ENCODE measurements around the gene SUSD5.
"Not testable (repeated sequence)": the region's sequence is repeated elsewhere in the genome, so short reads cannot be mapped to it uniquely, and the experiment has no call there.

SUSD5 gene

GRCh38 chr3:33202711-33203457, 15.7 kb downstream of the SUSD5 start:
- Histone ChIP-seq H3K36me3 (ENCODE audit: control insufficient read depth, insufficient read depth, low read length) (no peaks in the 10 kb centered on the region), H3K27me3 (ENCODE audit: control insufficient read depth, insufficient read depth, low read length) (no peaks in the 10 kb centered on the region), H3K9me3 (ENCODE audit: control insufficient read depth, insufficient read depth, low read length) (no peaks in the 10 kb centered on the region), H3K27ac (ENCODE audit: low read length) (no peak overlapping the region), H3K4me1 (ENCODE audit: control insufficient read depth, insufficient read depth, low read length) (no peaks in the 10 kb centered on the region), H3K4me3 (ENCODE audit: low read length) (no peak overlapping the region)
- DNase-seq (ENCODE audit: low read depth, low spot score) = no peak
- no CpG with 5 or more reads among the region's 6 CpGs for WGBS (ENCODE audit: insufficient coverage, insufficient read length)

GRCh38 chr3:33201195-33201594, 17.4 kb downstream of the SUSD5 start:
- no peaks in the 10 kb centered on the region for H3K36me3 ChIP-seq (ENCODE audit: control insufficient read depth, insufficient read depth, low read length)
- H3K27me3 ChIP-seq (ENCODE audit: control insufficient read depth, insufficient read depth, low read length) = no peaks in the 10 kb centered on the region
- H3K4me3 ChIP-seq (ENCODE audit: low read length) = no peak overlapping the region
- H3K4me1 ChIP-seq (ENCODE audit: control insufficient read depth, insufficient read depth, low read length) = no peaks in the 10 kb centered on the region
- no peaks in the 10 kb centered on the region for H3K9me3 ChIP-seq (ENCODE audit: control insufficient read depth, insufficient read depth, low read length)
- DNase-seq (ENCODE audit: low read depth, low spot score) = no peak
- WGBS (ENCODE audit: insufficient coverage, insufficient read length) = no CpG with 5 or more reads among the region's 3 CpGs
- no peak overlapping the region for H3K27ac ChIP-seq (ENCODE audit: low read length)

GRCh38 chr3:33196538-33196937, 22.1 kb downstream of the SUSD5 start:
- Histone ChIP-seq H3K4me3 (ENCODE audit: low read length) (no peak overlapping the region), H3K27me3 (ENCODE audit: control insufficient read depth, insufficient read depth, low read length) (no peaks in the 10 kb centered on the region), H3K36me3 (ENCODE audit: control insufficient read depth, insufficient read depth, low read length) (no peaks in the 10 kb centered on the region), H3K27ac (ENCODE audit: low read length) (no peak overlapping the region), H3K9me3 (ENCODE audit: control insufficient read depth, insufficient read depth, low read length) (no peaks in the 10 kb centered on the region), H3K4me1 (ENCODE audit: control insufficient read depth, insufficient read depth, low read length) (no peaks in the 10 kb centered on the region)
- WGBS (ENCODE audit: insufficient coverage, insufficient read length) = no CpG with 5 or more reads among the region's 3 CpGs
- no peak for DNase-seq (ENCODE audit: low read depth, low spot score)

GRCh38 chr3:33194303-33194702, 24.3 kb downstream of the SUSD5 start:
- Histone ChIP-seq H3K4me3 (ENCODE audit: low read length) (no peak overlapping the region), H3K27me3 (ENCODE audit: control insufficient read depth, insufficient read depth, low read length) (no peaks in the 10 kb centered on the region), H3K4me1 (ENCODE audit: control insufficient read depth, insufficient read depth, low read length) (no peaks in the 10 kb centered on the region), H3K27ac (ENCODE audit: low read length) (no peak overlapping the region), H3K36me3 (ENCODE audit: control insufficient read depth, insufficient read depth, low read length) (no peaks in the 10 kb centered on the region), H3K9me3 (ENCODE audit: control insufficient read depth, insufficient read depth, low read length) (no peaks in the 10 kb centered on the region)
- no CpG with 5 or more reads among the region's 1 CpG for WGBS (ENCODE audit: insufficient coverage, insufficient read length)
- DNase-seq (ENCODE audit: low read depth, low spot score) = no peak

GRCh38 chr3:33187368-33187634, 31.3 kb downstream of the SUSD5 start:
- no peak for DNase-seq (ENCODE audit: low read depth, low spot score)
- Histone ChIP-seq H3K27me3 (ENCODE audit: control insufficient read depth, insufficient read depth, low read length) (no peaks in the 10 kb centered on the region), H3K36me3 (ENCODE audit: control insufficient read depth, insufficient read depth, low read length) (no peaks in the 10 kb centered on the region), H3K4me1 (ENCODE audit: control insufficient read depth, insufficient read depth, low read length) (no peaks in the 10 kb centered on the region), H3K4me3 (ENCODE audit: low read length) (no peak overlapping the region), H3K27ac (ENCODE audit: low read length) (no peak overlapping the region), H3K9me3 (ENCODE audit: control insufficient read depth, insufficient read depth, low read length) (no peaks in the 10 kb centered on the region)
- no CpG with 5 or more reads among the region's 3 CpGs for WGBS (ENCODE audit: insufficient coverage, insufficient read length)

GRCh38 chr3:33186524-33187367, 31.9 kb downstream of the SUSD5 start:
- no peaks in the 10 kb centered on the region for H3K4me1 ChIP-seq (ENCODE audit: control insufficient read depth, insufficient read depth, low read length)
- H3K9me3 ChIP-seq (ENCODE audit: control insufficient read depth, insufficient read depth, low read length) = no peaks in the 10 kb centered on the region
- no peaks in the 10 kb centered on the region for H3K36me3 ChIP-seq (ENCODE audit: control insufficient read depth, insufficient read depth, low read length)
- no peak overlapping the region for H3K27ac ChIP-seq (ENCODE audit: low read length)
- no CpG with 5 or more reads among the region's 13 CpGs for WGBS (ENCODE audit: insufficient coverage, insufficient read length)
- DNase-seq (ENCODE audit: low read depth, low spot score) = no peak
- H3K4me3 ChIP-seq (ENCODE audit: low read length) = no peak overlapping the region
- H3K27me3 ChIP-seq (ENCODE audit: control insufficient read depth, insufficient read depth, low read length) = no peaks in the 10 kb centered on the region

GRCh38 chr3:33184863-33185262, 33.7 kb downstream of the SUSD5 start:
- no peak for DNase-seq (ENCODE audit: low read depth, low spot score)
- Histone ChIP-seq H3K27me3 (ENCODE audit: control insufficient read depth, insufficient read depth, low read length) (no peaks in the 10 kb centered on the region), H3K4me1 (ENCODE audit: control insufficient read depth, insufficient read depth, low read length) (no peaks in the 10 kb centered on the region), H3K9me3 (ENCODE audit: control insufficient read depth, insufficient read depth, low read length) (no peaks in the 10 kb centered on the region), H3K27ac (ENCODE audit: low read length) (no peak overlapping the region), H3K36me3 (ENCODE audit: control insufficient read depth, insufficient read depth, low read length) (no peaks in the 10 kb centered on the region), H3K4me3 (ENCODE audit: low read length) (no peak overlapping the region)
- no CpG with 5 or more reads among the region's 2 CpGs for WGBS (ENCODE audit: insufficient coverage, insufficient read length)

GRCh38 chr3:33181641-33182040, 37.0 kb downstream of the SUSD5 start:
- DNase-seq (ENCODE audit: low read depth, low spot score); H3K4me3 ChIP-seq (ENCODE audit: low read length); H3K27me3 ChIP-seq (ENCODE audit: control insufficient read depth, insufficient read depth, low read length); H3K9me3 ChIP-seq (ENCODE audit: control insufficient read depth, insufficient read depth, low read length); H3K36me3 ChIP-seq (ENCODE audit: control insufficient read depth, insufficient read depth, low read length); H3K27ac ChIP-seq (ENCODE audit: low read length); H3K4me1 ChIP-seq (ENCODE audit: control insufficient read depth, insufficient read depth, low read length): not testable (repeated sequence)
- no CpG with 5 or more reads among the region's 1 CpG for WGBS (ENCODE audit: insufficient coverage, insufficient read length)

GRCh38 chr3:33181229-33181628, 37.4 kb downstream of the SUSD5 start:
- WGBS (ENCODE audit: insufficient coverage, insufficient read length) = no CpG with 5 or more reads among the region's 5 CpGs
- Histone ChIP-seq H3K36me3 (ENCODE audit: control insufficient read depth, insufficient read depth, low read length) (no peaks in the 10 kb centered on the region), H3K4me1 (ENCODE audit: control insufficient read depth, insufficient read depth, low read length) (no peaks in the 10 kb centered on the region), H3K9me3 (ENCODE audit: control insufficient read depth, insufficient read depth, low read length) (no peaks in the 10 kb centered on the region), H3K4me3 (ENCODE audit: low read length) (no peak overlapping the region), H3K27ac (ENCODE audit: low read length) (no peak overlapping the region), H3K27me3 (ENCODE audit: control insufficient read depth, insufficient read depth, low read length) (no peaks in the 10 kb centered on the region)
- DNase-seq (ENCODE audit: low read depth, low spot score) = no peak

GRCh38 chr3:33179132-33179531, 39.5 kb downstream of the SUSD5 start:
- H3K9me3 ChIP-seq (ENCODE audit: control insufficient read depth, insufficient read depth, low read length) = no peaks in the 10 kb centered on the region
- no peak overlapping the region for H3K4me3 ChIP-seq (ENCODE audit: low read length)
- DNase-seq (ENCODE audit: low read depth, low spot score) = no peak
- H3K36me3 ChIP-seq (ENCODE audit: control insufficient read depth, insufficient read depth, low read length) = no peaks in the 10 kb centered on the region
- no CpG with 5 or more reads among the region's 1 CpG for WGBS (ENCODE audit: insufficient coverage, insufficient read length)
- no peak overlapping the region for H3K27ac ChIP-seq (ENCODE audit: low read length)
- H3K4me1 ChIP-seq (ENCODE audit: control insufficient read depth, insufficient read depth, low read length) = no peaks in the 10 kb centered on the region
- H3K27me3 ChIP-seq (ENCODE audit: control insufficient read depth, insufficient read depth, low read length) = no peaks in the 10 kb centered on the region

Measured in iPS DF 6.9 (cell line).